GM23248 (cell line): ENCODE measurements around the gene FAT1. TPM values are rescaled to one million over a fixed set of nuclear protein-coding genes. Genes with fewer than 3 reads are reported as not detected.
A peak's percentile ranks its signal among the peaks of the same experiment; 100 is the strongest.

Experiments
- DNase-seq: peaks from one replicate; pipeline ENCODE4 v3.0.0-alpha.2; 2015
- H2AFZ ChIP-seq: fragments of 200-600 bp; sonication (generic); 2 replicates; pipeline ENCODE4 v1.6.1; 2016; ENCODE audit warnings: antibody characterized with exemption
- H3F3A ChIP-seq: fragments of 200-600 bp; sonication (generic); 2 replicates; pipeline ENCODE4 v1.6.1; 2016; ENCODE audit warnings: mild to moderate bottlenecking, antibody characterized with exemption, mixed run types; ENCODE audit not compliant: insufficient read depth
- H3K27ac ChIP-seq: fragments of 200-600 bp; sonication (generic); 2 replicates; pipeline ENCODE4 v1.5.1; 2016; ENCODE audit warnings: mild to moderate bottlenecking
- H3K27me3 ChIP-seq: fragments of 200-600 bp; sonication (generic); replicated peaks from 2 replicates; pipeline ENCODE4 v1.6.1; 2016; ENCODE audit warnings: mild to moderate bottlenecking; ENCODE audit not compliant: insufficient read depth
- H3K36me3 ChIP-seq: fragments of 200-600 bp; sonication (generic); 2 replicates; pipeline ENCODE4 v1.6.1; 2016; ENCODE audit warnings: low read depth, mild to moderate bottlenecking
- H3K4me1 ChIP-seq: fragments of 200-600 bp; sonication (generic); 2 replicates; pipeline ENCODE4 v1.6.1; 2016; ENCODE audit warnings: mild to moderate bottlenecking; ENCODE audit not compliant: insufficient read depth
- H3K4me2 ChIP-seq: fragments of 200-600 bp; sonication (generic); one replicate; pipeline ENCODE4 v1.6.1; 2016; ENCODE audit warnings: mild to moderate bottlenecking; ENCODE audit not compliant: unreplicated experiment
- H3K4me3 ChIP-seq: fragments of 200-600 bp; sonication (generic); 2 replicates; pipeline ENCODE4 v1.5.1; 2016; ENCODE audit warnings: mild to moderate bottlenecking
- H3K79me2 ChIP-seq: fragments of 200-600 bp; sonication (generic); 2 replicates; pipeline ENCODE4 v1.6.1; 2016; ENCODE audit warnings: mild to moderate bottlenecking; ENCODE audit not compliant: insufficient read depth
- H3K9ac ChIP-seq: fragments of 200-600 bp; sonication (generic); 2 replicates; pipeline ENCODE4 v1.6.1; 2016; ENCODE audit warnings: mild to moderate bottlenecking
- H3K9me2 ChIP-seq: fragments of 200-600 bp; sonication (generic); 2 replicates; pipeline ENCODE4 v1.6.1; 2016; ENCODE audit warnings: mixed run types, mild to moderate bottlenecking, moderate library complexity; ENCODE audit not compliant: insufficient read depth
- H3K9me3 ChIP-seq: fragments of 200-600 bp; sonication (generic); one replicate; pipeline ENCODE4 v1.6.1; 2017; ENCODE audit warnings: low read depth
- H4K20me1 ChIP-seq: fragments of 200-600 bp; sonication (generic); 2 replicates; pipeline ENCODE4 v1.6.0; 2016; ENCODE audit not compliant: insufficient read depth
- EZH2 ChIP-seq: fragments of 200-600 bp; sonication (generic); IDR thresholded peaks from 2 replicates; pipeline ENCODE4 v1.6.1; 2018; ENCODE audit warnings: antibody characterized with exemption, mild to moderate bottlenecking; ENCODE audit not compliant: insufficient read depth, poor library complexity, severe bottlenecking
- EZH2phosphoT487 ChIP-seq: fragments of 200-600 bp; sonication (generic); IDR thresholded peaks from 2 replicates; pipeline ENCODE4 v1.6.1; 2018; ENCODE audit warnings: antibody characterized with exemption, moderate library complexity, mild to moderate bottlenecking, low read depth; ENCODE audit not compliant: insufficient read depth
- WGBS, 2 experiments: methylation state at CpG; one replicate each; pipeline ENCODE4 v1.1.6; 2015 to 2017; ENCODE audit warnings: low lambda C conversion rate in 2 of 2, low coverage in 1 of 2; ENCODE audit errors: missing lambda C conversion rate in 2 of 2; 5-methylcytosine and 5-hydroxymethylcytosine counted together
- in situ Hi-C: fragments of 300-500 bp; cut with MboI; formaldehyde crosslinking; loops from 2 replicates; pipeline ENCODE4 v1.15.0; 2020
- polyA plus RNA-seq: library from polyadenylated mRNA; unstranded; fragments of >200 nt; fragmentation: Nextera tagmentation; extraction: Ambion mirVana; gene quantifications from 2 replicates; pipeline ENCODE4 v1.2.1, GENCODE V29; 2016
- total RNA-seq: library from RNA; depleted of rRNA; stranded (reverse); fragments of >200 nt; shearing (Covaris generic); gene quantifications from 2 replicates; pipeline ENCODE4 v1.2.3, GENCODE V29; 2014

Gene FAT1
- total and polyA plus RNA-seq, 2 experiments from 2014 or later = 53.3 to 250 TPM

DNA sequence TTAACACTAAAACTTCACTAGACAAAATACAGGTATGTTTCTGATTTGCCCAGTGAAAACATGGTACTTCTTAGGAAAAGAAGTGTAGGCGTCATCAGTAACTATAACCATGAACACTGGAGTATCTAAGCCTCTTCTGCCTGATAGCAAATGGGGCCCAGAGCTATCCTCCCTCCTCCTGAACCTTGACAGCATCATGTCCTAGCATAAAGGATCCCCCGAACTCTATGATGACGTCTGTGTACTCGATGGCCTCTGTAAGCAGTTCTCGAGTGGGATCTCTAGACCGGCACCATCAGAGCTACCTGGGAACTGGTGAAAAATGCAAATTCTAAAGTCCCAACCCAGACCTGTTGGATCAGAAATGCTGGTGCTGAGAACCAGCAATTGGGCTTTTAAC lies 132.0 kb downstream of the FAT1 start:
- no peak overlapping the region for H3K4me3 ChIP-seq
- H3K4me2 ChIP-seq = no peak overlapping the region
- no peaks in the 10 kb centered on the region for H3K9me3 ChIP-seq
- in situ Hi-C loops = no loop called here
- H3K9me2 ChIP-seq = no peaks in the 10 kb centered on the region
- no peak overlapping the region for H2AFZ ChIP-seq
- no peaks in the 10 kb centered on the region for H3K4me1 ChIP-seq
- no peak overlapping the region for H3K9ac ChIP-seq
- no peak overlapping the region for H3K27ac ChIP-seq
- 86 to 88% methylated on average over 6 of the region's 6 CpGs for WGBS, 2 experiments
- no peak for DNase-seq
- peaks cover 57% of the 10 kb centered on the region for H3K36me3 ChIP-seq
- H3K79me2 ChIP-seq = 0 out of 2 replicates have a peak, but pooled peaks cover 11% of the 10 kb centered on the region
- TF ChIP-seq EZH2phosphoT487 (no peak), EZH2 (no peak)
- H3K27me3 ChIP-seq = no peaks in the 10 kb centered on the region
- H3F3A ChIP-seq = 0 out of 2 replicates have a peak, but pooled peaks cover 6% of the 10 kb centered on the region
- H4K20me1 ChIP-seq = no peaks in the 10 kb centered on the region

- no peak overlapping the region for H3K4me2 ChIP-seq
- DNase-seq = no peak
- H3K4me3 ChIP-seq = no peak overlapping the region
- H3K9me3 ChIP-seq = no peaks in the 10 kb centered on the region
- H3K79me2 ChIP-seq = peaks cover 28% of the 10 kb centered on the region; the same call in 1 of the 2 replicates
- WGBS, 2 experiments = 94 to 98% methylated on average over 20 of the region's 20 CpGs
- H3K27ac ChIP-seq = no peak overlapping the region
- no peak for TF ChIP-seq EZH2
- TF ChIP-seq EZH2phosphoT487 = no peak
- H3K4me1 ChIP-seq = no peaks in the 10 kb centered on the region
- H3K9me2 ChIP-seq = no peaks in the 10 kb centered on the region
- H2AFZ ChIP-seq = no peak overlapping the region
- no peaks in the 10 kb centered on the region for H4K20me1 ChIP-seq
- H3K9ac ChIP-seq = no peak overlapping the region
- peaks cover 42% of the 10 kb centered on the region for H3K36me3 ChIP-seq
- H3F3A ChIP-seq = 0 out of 2 replicates have a peak, but pooled peaks cover 6% of the 10 kb centered on the region
- in situ Hi-C loops = loop anchor here (10.0 kb wide), 1 partner anchor 294 kb away; no protein-coding TSS in a partner anchor
- no peaks in the 10 kb centered on the region for H3K27me3 ChIP-seq
Observed at GRCh38 chr4:186588503-186588902, 135.2 kb downstream of the FAT1 start.

GRCh38 chr4:186587416-186588018 lies 136.1 kb downstream of the FAT1 start:
- peak; percentile 70 for DNase-seq
- Histone ChIP-seq H3F3A (0 out of 2 replicates have a peak, but pooled peaks cover 6% of the 10 kb centered on the region), H3K4me3 (no peak overlapping the region), H3K9ac (no peak overlapping the region), H3K36me3 (peaks cover 43% of the 10 kb centered on the region), H3K27me3 (no peaks in the 10 kb centered on the region), H2AFZ (no peak overlapping the region), H3K79me2 (peaks cover 28% of the 10 kb centered on the region; the same call in 1 of the 2 replicates), H3K4me1 (no peaks in the 10 kb centered on the region), H3K27ac (no peak overlapping the region), H3K9me3 (no peaks in the 10 kb centered on the region), H4K20me1 (no peaks in the 10 kb centered on the region), H3K9me2 (no peaks in the 10 kb centered on the region), H3K4me2 (no peak overlapping the region)
- in situ Hi-C loops = loop anchor here (10.0 kb wide), 1 partner anchor 293 kb away; no protein-coding TSS in a partner anchor
- TF ChIP-seq EZH2phosphoT487 (no peak), EZH2 (no peak)
- WGBS, 2 experiments = 33 to 39% methylated on average over 4 of the region's 4 CpGs

DNA sequence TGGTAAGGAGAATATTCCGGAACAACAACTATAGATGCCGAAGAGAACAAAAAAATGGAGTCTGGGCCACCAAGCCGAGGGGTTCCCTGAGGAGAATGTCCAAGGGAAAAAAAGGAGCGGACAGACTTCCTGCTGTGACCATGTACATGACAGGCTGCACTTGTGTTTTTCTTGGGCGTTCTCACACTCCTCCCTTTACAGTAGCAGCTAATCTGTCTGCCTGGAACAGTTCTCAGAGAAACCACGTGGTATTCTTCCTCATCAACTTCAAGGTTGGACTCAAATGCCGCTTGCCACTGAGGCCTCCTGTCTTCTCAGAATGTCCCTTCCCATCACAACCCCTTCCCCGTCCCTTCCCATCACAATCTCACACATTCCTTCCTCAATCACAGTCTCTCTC lies 137.5 kb downstream of the FAT1 start:
- Histone ChIP-seq H3K4me1 (no peaks in the 10 kb centered on the region), H3K27me3 (no peaks in the 10 kb centered on the region), H3K9me3 (no peaks in the 10 kb centered on the region), H3K36me3 (peaks cover 41% of the 10 kb centered on the region), H3K4me3 (no peak overlapping the region), H4K20me1 (no peaks in the 10 kb centered on the region), H2AFZ (no peak overlapping the region), H3K4me2 (no peak overlapping the region), H3K9ac (no peak overlapping the region), H3K79me2 (peaks cover 28% of the 10 kb centered on the region; the same call in 1 of the 2 replicates), H3K9me2 (no peaks in the 10 kb centered on the region), H3K27ac (no peak overlapping the region), H3F3A (0 out of 2 replicates have a peak, but pooled peaks cover 6% of the 10 kb centered on the region)
- DNase-seq = no peak
- 85 to 88% methylated on average over 8 of the region's 8 CpGs for WGBS, 2 experiments
- TF ChIP-seq EZH2phosphoT487 (no peak), EZH2 (no peak)
- in situ Hi-C loops = loop anchor here (10.0 kb wide), 1 partner anchor 291 kb away; no protein-coding TSS in a partner anchor
